Stimulated activated effector memory CD8-positive, alpha-beta T cell treated with anti-CD3 and anti-CD28 coated beads, Interleukin-12 subunit alpha, Interleukin-12 subunit beta, amount 100 ng/mL, for 72 hours (primary cell): Measurements from ENCODE around the gene LUZP4.
"Not testable (repeated sequence)": the region's sequence is repeated elsewhere in the genome, so short reads cannot be mapped to it uniquely, and the experiment has no call there.

Source experiments
- ATAC-seq: fragments of 150-1000 bp; cut with Tn5 transposase; 2 replicates; pipeline ENCODE4 v1.10.0; 2021
- DNase-seq, 2 donors: peaks; one replicate each; pipeline ENCODE4 v3.0.0; 2021 to 2022; ENCODE audit warnings: low spot score in 2 of 2
- H3K27ac Mint-ChIP-seq: one replicate; pipeline ENCODE4 v1.8.0; 2022; ENCODE audit warnings: mild to moderate bottlenecking, mixed read lengths
- H3K36me3 Mint-ChIP-seq: one replicate; pipeline ENCODE4 v1.8.0; 2022; ENCODE audit warnings: mild to moderate bottlenecking, mixed read lengths
- H3K4me1 Mint-ChIP-seq: one replicate; pipeline ENCODE4 v1.8.0; 2022; ENCODE audit warnings: mixed read lengths
- H3K4me3 Mint-ChIP-seq: one replicate; pipeline ENCODE4 v1.8.0; 2022; ENCODE audit warnings: mild to moderate bottlenecking, mixed read lengths
- H3K9me3 Mint-ChIP-seq: one replicate; pipeline ENCODE4 v1.8.0; 2022; ENCODE audit warnings: mixed read lengths

LUZP4 gene

DNA sequence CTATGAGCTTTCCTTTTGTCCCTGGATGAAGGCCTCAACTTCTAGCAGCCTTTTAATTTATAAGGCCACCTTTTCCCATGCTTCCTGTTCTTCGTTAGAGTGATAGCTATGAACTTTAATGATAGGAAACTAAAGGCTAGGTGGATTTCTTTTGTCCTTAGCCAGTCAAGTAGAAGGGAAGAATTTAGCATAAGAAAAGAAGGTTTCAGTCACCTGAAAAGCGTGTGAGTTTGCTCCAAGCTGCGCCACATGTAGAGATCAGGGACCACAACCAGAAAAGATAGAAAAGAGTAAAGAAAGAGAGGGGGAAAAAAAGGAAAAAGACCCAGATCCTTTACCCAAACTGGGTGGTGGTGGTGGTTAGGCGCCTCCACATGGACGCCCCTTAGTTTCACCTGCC is 28.6 kb downstream of the LUZP4 start:
- Mint-ChIP-seq H3K36me3 (peaks cover 6% of the 10 kb centered on the region), H3K9me3 (peaks cover 2% of the 10 kb centered on the region), H3K27ac (no peak overlapping the region), H3K4me1 (no peaks in the 10 kb centered on the region), H3K4me3 (no peak overlapping the region)
- ATAC-seq (no peak), DNase-seq (no peak)

DNA sequence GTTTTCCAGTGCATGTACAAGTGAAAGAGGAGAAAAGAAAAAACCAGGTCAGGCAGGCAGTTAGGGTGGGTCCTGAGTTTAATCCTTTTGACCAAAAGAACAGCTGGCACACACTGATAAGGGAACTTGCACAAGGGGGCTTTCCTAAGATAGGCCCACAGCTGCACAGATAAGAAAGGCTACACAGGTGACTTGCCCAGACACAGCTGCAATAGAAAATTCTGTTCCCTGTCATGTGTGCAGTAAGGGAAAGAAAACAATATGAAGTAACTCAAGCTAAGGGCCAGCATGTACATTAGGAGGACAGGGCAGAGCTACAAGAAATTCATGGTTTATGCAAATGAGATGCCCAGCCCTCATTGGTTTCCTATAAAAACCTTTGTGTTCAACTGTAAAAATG is 32.9 kb downstream of the LUZP4 start:
- Mint-ChIP-seq H3K36me3 (peaks cover 6% of the 10 kb centered on the region), H3K4me3 (no peak overlapping the region), H3K27ac (no peak overlapping the region), H3K9me3 (peaks cover 2% of the 10 kb centered on the region), H3K4me1 (no peaks in the 10 kb centered on the region)
- DNase-seq (no peak), ATAC-seq (no peak)

DNA sequence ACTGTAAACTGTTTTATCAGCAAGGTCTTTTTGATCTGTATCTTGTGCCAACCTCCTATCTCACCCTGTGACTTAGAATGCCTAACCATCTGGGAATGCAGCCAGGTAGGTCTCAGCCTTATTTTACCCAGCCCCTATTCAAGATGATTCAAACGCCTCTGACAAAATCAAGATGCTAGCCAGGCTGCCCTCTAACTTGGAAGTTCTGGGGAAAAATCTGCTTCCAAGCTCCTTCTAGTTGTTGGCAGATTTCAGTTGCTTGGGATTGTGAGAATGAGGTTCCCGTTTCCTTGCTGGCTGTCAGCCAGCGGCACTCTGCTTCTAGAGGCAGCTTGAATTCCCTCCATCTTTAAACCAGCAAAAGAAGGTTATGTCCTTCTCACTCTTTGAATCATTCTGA is 34.7 kb downstream of the LUZP4 start:
- DNase-seq (no peak), ATAC-seq (no peak)
- peaks cover 6% of the 10 kb centered on the region for H3K36me3 Mint-ChIP-seq
- no peak overlapping the region for H3K4me3 Mint-ChIP-seq
- peaks cover 2% of the 10 kb centered on the region for H3K9me3 Mint-ChIP-seq
- H3K27ac Mint-ChIP-seq = no peak overlapping the region
- no peaks in the 10 kb centered on the region for H3K4me1 Mint-ChIP-seq

DNA sequence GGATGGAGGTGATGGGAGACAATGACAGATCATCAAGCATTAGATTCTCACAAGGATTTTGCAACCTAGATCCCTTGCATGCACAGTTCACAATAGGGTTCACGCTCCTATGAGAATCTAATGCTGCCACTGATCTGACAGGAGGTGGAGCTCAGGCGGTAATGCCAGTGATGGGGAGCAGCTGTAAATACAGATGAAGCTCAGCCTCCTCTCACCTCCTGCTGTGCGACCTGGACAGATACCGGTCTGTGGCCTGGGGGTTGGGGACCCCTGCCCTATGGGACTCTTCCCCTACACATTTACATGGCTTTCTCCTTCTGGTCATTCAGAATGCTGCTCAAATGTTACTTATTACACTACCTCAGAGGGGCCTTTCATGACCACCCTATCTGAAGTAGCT is 39.8 kb downstream of the LUZP4 start:
- H3K4me1 Mint-ChIP-seq, H3K27ac Mint-ChIP-seq, H3K9me3 Mint-ChIP-seq, DNase-seq, H3K4me3 Mint-ChIP-seq, H3K36me3 Mint-ChIP-seq, ATAC-seq: not testable (repeated sequence)

DNA sequence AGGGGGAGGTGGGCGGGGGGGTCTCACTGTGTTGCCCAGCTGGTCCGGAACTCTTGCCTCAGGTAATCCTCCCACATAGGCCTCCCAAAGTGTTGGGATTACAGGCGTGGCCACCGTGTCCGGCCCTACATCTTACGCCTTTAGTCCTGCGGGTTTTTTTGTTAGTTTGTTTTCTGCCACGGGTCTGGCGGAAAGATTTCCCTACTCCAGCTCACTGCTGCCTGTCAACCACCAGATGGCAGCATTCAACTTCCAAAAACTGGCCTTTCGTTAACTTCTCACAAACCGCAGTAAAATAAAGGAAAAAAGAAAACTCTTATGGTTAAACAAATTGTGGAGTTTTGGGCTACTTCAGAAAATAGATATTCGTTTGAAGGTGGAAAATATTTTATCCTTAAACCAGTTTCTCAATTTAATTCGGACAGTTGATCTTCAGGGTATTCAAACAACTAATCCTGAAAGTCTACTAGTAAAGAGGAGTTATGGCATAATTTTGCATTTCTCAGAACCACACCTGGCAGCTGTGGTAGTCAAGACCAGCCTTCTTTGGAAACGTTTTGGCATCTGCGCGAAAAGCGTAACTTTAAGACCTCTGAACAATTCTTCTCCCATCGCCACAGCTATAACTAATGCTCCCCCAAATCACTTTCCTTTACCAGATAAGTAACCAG is 41.1 kb downstream of the LUZP4 start:
- H3K27ac Mint-ChIP-seq = no peak overlapping the region
- H3K4me3 Mint-ChIP-seq = no peak overlapping the region
- H3K9me3 Mint-ChIP-seq = no peaks in the 10 kb centered on the region
- H3K36me3 Mint-ChIP-seq = no peaks in the 10 kb centered on the region
- DNase-seq (no peak), ATAC-seq (no peak)
- no peaks in the 10 kb centered on the region for H3K4me1 Mint-ChIP-seq

DNA sequence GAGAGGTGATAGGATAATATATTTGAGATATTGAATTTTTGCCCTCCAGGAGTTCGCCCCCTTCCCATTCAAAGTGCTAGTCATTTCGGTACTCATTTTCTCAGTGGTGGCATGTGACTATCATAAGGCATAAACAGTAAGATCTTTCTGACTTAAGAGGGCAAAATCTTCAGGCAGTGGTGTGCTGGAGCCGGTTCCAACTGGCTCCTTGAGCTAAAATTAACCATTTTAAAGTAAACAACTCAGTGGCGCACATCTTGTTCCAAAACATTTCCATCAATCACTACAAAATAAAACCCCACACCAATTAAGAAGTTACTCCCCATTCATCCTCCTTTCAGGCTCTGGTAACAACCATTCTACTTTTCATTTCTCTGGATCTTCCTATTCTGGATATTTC is 43.3 kb downstream of the LUZP4 start:
- Mint-ChIP-seq H3K36me3 (no peaks in the 10 kb centered on the region), H3K4me3 (no peak overlapping the region), H3K27ac (no peak overlapping the region), H3K4me1 (no peaks in the 10 kb centered on the region), H3K9me3 (peaks cover 3% of the 10 kb centered on the region)
- ATAC-seq (no peak), DNase-seq (no peak)

DNA sequence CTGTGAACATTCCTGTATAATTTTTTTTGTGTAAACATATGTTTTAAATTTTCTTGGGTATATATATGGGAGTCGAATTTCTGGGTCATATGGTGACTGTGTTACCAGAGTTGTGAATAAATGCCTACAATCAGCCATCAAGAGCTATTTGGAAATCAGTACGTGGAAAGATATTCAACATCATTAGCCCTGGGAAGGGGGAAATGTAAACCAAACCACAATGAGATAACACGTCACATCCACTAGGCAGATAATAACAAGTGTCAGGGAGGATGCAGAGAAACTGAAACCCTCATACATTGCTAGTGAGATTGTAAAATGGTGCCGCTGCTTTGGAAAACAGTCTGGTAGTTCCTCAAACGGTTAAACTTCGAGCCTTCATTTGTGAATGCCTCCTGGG is 43.9 kb downstream of the LUZP4 start:
- no peak for DNase-seq

DNA sequence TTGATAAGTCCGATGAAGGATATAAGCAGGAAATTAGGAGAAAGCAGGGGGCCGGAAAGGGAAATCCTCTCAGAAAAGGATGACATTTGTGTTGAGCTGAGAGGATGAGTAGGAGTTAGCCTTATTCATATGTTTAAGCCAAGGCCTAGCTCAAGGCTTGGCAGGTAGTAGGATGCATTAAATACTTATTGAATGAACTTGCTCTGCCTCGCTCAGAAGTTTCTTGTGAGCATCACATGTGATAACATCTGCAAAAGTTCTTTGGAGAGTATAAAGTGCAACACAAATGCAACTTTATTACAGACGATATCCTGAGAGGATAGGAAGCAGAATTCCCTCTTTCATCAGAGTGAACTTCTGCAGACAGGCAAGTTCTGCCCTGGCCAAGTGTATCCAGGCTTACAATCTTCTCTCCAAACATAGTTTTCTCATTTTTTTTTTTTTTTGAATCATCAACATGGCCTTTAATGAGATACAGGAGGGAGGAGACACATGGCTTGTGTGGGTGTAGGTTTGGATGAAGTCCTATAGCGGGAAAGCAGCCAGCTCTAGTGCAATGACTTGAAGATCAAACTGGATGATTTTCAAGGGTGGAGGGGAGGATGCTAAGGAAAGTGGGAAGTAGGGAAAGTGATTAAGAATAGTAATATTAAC is 48.1 kb downstream of the LUZP4 start:
- no peak for DNase-seq

More for the DNA sequence above, 43.9 kb downstream of the LUZP4 start:
- Mint-ChIP-seq H3K4me3 (no peak overlapping the region), H3K27ac (no peak overlapping the region), H3K36me3 (no peaks in the 10 kb centered on the region), H3K9me3 (peaks cover 3% of the 10 kb centered on the region), H3K4me1 (no peaks in the 10 kb centered on the region)
- ATAC-seq = no peak

DNA sequence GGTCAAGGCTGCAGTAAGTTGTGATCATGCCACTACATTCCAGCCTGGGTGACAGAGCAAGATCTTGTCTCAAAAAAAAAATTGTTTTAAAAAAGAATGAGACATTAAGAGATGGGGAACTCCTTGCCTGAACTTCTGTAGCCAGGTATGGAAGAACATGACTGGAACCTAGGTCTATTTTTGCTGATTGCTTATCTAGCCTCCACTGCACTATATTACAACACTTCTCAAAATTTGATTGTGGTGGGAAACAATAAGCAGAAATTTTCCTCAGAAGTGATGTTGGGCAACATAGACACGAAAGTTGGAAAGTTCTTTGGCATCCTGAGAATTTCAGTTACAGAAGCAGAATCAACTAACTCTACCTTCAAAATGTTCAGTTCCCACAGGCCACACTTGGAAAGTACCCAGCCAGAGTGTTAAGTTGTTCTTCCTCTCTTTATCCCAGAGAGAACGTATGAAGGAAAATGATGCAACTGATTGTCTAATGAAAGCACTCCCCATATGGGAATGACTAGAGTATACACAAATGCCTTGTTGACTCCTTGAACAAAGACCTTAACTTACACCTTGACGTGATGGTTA is 50.0 kb downstream of the LUZP4 start:
- no peaks in the 10 kb centered on the region for H3K36me3 Mint-ChIP-seq
- H3K27ac Mint-ChIP-seq = no peak overlapping the region
- ATAC-seq (no peak), DNase-seq (no peak)
- H3K9me3 Mint-ChIP-seq = peaks cover 3% of the 10 kb centered on the region
- H3K4me1 Mint-ChIP-seq = no peaks in the 10 kb centered on the region
- H3K4me3 Mint-ChIP-seq = no peak overlapping the region

More for the DNA sequence above, 48.1 kb downstream of the LUZP4 start:
- Mint-ChIP-seq H3K4me3 (no peak overlapping the region), H3K36me3 (no peaks in the 10 kb centered on the region), H3K4me1 (no peaks in the 10 kb centered on the region), H3K27ac (no peak overlapping the region), H3K9me3 (peaks cover 3% of the 10 kb centered on the region)
- no peak for ATAC-seq

DNA sequence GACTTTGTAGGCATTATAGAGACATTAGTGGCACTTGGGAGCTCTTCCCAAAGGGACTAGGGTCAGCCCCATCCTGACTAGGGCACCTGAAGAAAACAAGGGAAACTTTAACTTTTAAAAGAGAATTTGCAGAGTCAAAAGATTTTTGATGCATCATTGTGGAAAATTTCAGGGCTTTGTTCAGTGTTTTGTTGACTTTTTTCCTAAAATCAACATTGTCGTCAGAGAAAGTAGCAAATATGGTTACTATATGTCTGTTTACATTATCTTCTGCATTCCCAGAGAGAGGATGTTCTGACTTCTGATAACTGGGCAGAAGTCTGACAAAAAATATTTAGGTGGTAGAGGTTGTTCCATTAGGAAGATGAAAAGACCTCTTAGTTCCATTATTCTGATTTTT is 51.9 kb downstream of the LUZP4 start:
- no peak for ATAC-seq
- no peak for DNase-seq
- H3K36me3 Mint-ChIP-seq = no peaks in the 10 kb centered on the region
- H3K9me3 Mint-ChIP-seq = peaks cover 3% of the 10 kb centered on the region
- no peak overlapping the region for H3K4me3 Mint-ChIP-seq
- H3K27ac Mint-ChIP-seq = no peak overlapping the region
- H3K4me1 Mint-ChIP-seq = no peaks in the 10 kb centered on the region

DNA sequence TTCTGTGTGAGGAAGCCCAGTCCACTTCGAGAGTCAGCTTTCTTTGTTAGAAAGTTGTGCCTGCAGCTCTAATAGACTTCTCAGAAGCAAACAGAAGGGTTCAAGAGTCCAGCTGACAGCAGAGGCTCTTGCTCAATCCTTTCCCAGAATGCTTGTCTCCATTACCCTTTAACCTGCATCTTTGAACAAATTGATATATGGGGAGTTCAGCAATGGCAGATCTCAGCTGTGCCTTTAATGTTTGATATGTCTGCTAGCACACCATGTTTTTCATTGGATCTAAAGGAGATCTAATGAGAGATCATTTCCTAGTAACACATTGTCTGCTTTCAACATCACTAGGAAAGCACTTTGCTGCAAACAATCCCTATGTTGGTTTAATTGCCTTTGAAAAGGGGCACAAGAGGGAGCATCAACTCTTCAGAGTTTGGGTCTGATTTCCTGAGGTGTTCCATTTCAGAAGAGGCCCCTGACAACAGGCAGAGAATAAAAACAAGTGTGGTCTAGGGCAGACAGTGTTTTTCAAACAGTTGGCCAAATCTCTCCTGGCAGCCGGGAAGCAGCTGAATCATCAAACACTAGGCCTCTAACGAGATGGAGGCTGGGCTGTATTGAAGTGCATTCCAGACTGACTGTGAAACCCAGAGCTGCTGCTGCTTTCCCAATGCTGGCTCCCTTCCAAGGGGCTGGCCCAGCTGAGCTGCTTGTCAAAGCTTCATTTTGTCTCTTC is 55.5 kb downstream of the LUZP4 start:
- Mint-ChIP-seq H3K4me3 (no peak overlapping the region), H3K36me3 (no peaks in the 10 kb centered on the region), H3K9me3 (no peaks in the 10 kb centered on the region), H3K4me1 (no peaks in the 10 kb centered on the region), H3K27ac (no peak overlapping the region)
- ATAC-seq = no peak
- no peak for DNase-seq

DNA sequence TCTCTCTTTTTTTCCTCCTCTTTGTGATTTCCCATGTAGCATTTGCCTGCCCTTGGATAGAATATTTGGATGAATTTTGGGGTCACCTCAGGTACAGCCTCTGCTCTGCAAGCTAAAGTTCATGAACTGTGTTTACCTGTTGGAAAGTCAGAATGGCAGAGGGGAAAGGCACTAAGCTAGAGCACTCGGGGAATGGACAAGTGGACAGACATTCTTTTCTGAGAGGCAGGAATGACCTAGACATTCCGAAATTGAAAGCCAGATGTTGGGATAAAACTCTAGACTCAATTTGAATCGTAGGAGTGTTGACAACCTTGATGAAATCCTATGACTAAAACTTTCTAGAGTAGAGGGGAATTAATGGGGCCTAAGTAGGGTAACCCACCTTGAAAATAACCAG is 56.1 kb downstream of the LUZP4 start:
- H3K9me3 Mint-ChIP-seq = peaks cover 4% of the 10 kb centered on the region
- no peak for ATAC-seq
- no peaks in the 10 kb centered on the region for H3K36me3 Mint-ChIP-seq
- no peak for DNase-seq
- no peak overlapping the region for H3K4me3 Mint-ChIP-seq
- H3K27ac Mint-ChIP-seq = no peak overlapping the region
- H3K4me1 Mint-ChIP-seq = no peaks in the 10 kb centered on the region

DNA sequence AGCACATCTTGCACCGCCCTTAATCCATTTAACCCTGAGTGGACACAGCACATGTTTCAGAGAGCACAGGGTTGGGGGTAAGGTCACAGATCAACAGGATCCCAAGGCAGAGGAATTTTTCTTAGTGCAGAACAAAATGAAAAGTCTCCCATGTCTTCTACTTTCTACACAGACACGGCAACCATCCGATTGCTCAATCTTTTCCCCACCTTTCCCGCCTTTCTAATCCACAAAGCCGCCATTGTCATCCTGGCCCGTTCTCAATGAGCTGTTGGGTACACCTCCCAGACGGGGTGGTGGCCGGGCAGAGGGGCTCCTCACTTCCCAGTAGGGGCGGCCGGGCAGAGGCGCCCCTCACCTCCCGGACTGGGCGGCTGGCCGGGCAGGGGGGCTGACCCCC is 57.2 kb downstream of the LUZP4 start:
- not testable (repeated sequence) for H3K36me3 Mint-ChIP-seq, H3K4me3 Mint-ChIP-seq, DNase-seq, H3K9me3 Mint-ChIP-seq, H3K4me1 Mint-ChIP-seq, H3K27ac Mint-ChIP-seq, ATAC-seq

DNA sequence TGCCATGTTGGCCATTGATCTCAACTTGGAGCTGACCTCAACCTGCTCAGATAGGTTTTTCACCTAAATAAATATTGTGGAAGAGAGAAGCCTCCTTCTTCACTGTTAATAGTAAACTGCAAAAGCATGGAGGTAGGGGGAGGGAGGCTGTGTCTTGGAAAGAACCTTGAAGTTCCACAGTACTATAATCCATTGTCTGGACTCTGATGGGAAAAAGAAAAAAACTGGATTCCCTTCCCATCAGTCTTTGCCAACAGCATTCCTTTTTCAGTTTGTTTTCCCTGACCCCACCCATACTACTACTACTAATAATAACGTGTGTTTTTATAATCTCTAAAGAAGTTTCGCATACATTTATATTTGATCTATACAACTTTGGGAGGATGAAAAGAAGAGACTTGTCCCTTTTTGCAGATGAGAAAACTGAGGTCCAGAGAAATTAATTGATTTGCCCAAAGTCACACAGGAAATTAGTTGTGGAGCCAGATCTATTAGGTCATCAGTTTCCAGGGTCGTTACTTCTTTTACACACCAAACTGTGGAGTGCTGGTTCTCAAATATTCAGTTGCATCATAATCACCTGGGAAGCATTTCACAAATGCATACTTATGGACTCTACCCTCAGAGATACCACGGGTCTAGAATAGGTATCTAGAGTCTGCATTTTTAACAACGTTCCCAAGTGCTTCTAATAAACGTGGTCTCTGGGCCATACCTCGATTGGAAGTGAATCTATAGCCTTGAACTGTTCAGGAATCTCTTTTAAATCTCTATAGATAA is 59.1 kb downstream of the LUZP4 start:
- Mint-ChIP-seq H3K36me3 (no peaks in the 10 kb centered on the region), H3K4me3 (no peak overlapping the region), H3K4me1 (no peaks in the 10 kb centered on the region), H3K27ac (no peak overlapping the region), H3K9me3 (peaks cover 4% of the 10 kb centered on the region)
- DNase-seq (no peak), ATAC-seq (no peak)

DNA sequence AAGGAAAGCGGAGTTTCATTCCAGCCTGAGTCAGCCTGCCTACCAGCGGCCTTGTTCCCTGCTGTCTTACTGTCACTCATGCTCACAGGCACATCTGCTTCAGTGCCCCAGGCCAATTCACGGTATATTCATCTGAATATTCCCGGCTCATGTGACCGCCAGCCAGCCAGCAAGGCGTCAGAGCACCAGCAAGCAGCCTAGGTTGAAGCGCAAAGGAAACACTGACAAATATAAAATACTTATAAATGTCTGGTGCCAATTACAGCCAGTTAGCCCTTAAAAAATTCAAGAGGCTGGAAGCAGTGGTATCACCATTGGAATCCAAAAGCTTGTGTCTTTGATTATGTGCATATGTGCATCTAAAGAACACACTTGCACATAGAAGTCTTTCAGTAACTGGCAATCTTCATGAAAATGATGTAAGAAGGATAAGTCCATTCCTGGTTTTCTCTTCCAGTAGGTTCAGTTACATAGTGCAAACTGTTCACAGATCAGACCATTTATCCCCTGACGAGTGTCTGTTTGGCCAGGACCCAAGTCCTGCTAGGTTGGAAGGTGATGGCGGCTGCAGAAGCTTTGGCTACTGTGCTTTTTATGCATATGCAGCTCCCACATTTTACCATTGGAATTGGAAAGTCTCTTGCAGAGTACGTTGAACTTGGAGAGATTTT is 61.3 kb downstream of the LUZP4 start:
- ATAC-seq (no peak), DNase-seq (no peak)
- peaks cover 5% of the 10 kb centered on the region for H3K9me3 Mint-ChIP-seq
- no peaks in the 10 kb centered on the region for H3K36me3 Mint-ChIP-seq
- no peak overlapping the region for H3K27ac Mint-ChIP-seq
- H3K4me3 Mint-ChIP-seq = no peak overlapping the region
- no peaks in the 10 kb centered on the region for H3K4me1 Mint-ChIP-seq
